ENCODE results near the gene NLRP6.

Gene NLRP6

DNA sequence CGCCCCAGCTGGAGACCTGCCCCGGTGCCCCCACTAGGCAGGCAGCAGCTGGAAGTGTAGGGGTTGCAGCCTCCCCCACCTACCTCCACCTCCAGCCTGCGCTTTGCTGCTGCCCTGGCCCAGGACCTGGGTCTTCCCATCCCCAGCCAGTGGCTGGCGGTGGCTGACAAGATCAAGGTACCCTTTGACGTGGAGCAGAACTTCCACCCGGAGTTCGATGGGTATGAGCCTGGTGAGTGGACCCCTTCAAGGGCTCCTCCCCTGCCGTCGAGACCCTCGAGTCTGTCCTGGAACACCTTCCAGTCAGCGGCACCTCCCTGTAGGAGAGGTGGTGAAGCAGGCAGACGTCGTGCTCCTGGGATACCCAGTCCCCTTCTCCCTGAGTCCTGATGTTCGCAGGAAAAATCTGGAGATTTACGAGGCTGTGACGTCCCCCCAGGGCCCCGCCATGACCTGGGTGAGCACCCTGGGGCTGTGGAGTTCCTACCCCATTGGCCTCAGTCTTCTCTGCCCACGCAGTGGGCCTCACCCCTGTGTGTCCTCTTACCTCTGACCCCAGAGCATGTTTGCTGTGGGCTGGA is 15.2 kb downstream of the NLRP6 start:
- Mint-ChIP-seq H3K9me3 (no peaks in the 10 kb centered on the region), H3K36me3 (no peaks in the 10 kb centered on the region), H3K27me3 (no peaks in the 10 kb centered on the region), H3K4me3 (no peak overlapping the region), H3K4me1 (peaks cover 23% of the 10 kb centered on the region), H3K27ac (no peak overlapping the region)

DNA sequence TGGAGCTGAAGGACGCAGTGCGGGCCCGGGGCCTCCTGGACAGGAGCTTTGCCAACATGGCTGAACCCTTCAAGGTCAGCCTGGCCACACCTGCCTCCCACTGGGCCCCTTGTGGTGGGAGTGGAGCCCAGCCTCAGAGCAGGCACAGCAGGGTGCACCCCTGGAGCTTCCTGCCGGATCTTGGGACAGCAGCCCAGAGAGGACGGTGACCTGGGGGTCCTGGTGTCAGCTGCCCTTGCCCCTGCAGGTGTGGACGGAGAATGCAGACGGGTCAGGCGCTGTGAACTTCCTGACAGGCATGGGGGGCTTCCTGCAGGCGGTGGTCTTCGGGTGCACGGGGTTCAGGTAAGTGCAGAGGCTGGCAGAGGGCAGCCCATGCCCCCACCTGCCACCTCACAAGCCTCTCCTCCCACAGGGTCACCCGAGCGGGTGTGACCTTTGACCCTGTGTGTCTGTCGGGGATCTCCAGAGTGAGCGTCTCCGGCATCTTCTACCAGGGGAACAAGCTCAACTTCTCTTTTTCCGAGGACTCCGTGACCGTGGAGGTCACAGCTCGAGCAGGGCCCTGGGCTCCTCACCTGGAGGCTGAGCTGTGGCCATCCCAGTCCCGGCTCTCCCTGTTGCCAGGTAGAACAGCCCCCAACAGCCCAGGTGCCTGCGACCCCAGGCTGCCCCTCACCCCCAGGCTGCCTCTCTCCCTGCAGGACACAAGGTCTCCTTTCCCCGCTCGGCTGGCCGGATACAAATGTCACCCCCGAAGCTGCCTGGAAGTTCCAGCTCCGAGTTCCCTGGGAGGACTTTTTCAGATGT is 15.8 kb downstream of the NLRP6 start:
- no peak overlapping the region for H3K4me3 Mint-ChIP-seq
- H3K27me3 Mint-ChIP-seq: no peaks in the 10 kb centered on the region
- H3K36me3 Mint-ChIP-seq: no peaks in the 10 kb centered on the region
- no peak overlapping the region for H3K27ac Mint-ChIP-seq
- H3K9me3 Mint-ChIP-seq: no peaks in the 10 kb centered on the region
- H3K4me1 Mint-ChIP-seq: peaks cover 24% of the 10 kb centered on the region

DNA sequence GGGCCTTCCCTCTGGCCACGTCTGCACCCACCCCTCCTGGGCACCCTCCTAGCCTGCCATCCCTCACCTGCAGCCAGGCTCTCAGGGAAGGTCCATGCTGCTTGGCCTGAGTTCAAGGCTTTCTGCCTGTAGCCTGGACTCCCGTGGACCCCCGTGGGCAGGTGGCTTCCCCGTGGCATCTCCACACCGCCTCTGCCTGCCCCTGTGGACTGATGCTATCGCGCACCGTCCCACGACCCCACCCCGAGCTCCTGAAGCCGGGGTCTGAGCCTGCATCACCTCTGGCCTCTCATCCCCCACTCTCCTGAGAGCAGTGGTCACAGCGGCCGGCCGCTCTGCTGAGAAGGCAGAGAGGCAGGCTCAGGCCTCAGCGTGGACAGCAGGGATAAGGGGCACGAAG is 16.6 kb downstream of the NLRP6 start:
- H3K27ac Mint-ChIP-seq: no peak overlapping the region
- H3K4me3 Mint-ChIP-seq: no peak overlapping the region
- H3K9me3 Mint-ChIP-seq: no peaks in the 10 kb centered on the region
- no peaks in the 10 kb centered on the region for H3K27me3 Mint-ChIP-seq
- no peaks in the 10 kb centered on the region for H3K36me3 Mint-ChIP-seq
- peaks cover 24% of the 10 kb centered on the region for H3K4me1 Mint-ChIP-seq

DNA sequence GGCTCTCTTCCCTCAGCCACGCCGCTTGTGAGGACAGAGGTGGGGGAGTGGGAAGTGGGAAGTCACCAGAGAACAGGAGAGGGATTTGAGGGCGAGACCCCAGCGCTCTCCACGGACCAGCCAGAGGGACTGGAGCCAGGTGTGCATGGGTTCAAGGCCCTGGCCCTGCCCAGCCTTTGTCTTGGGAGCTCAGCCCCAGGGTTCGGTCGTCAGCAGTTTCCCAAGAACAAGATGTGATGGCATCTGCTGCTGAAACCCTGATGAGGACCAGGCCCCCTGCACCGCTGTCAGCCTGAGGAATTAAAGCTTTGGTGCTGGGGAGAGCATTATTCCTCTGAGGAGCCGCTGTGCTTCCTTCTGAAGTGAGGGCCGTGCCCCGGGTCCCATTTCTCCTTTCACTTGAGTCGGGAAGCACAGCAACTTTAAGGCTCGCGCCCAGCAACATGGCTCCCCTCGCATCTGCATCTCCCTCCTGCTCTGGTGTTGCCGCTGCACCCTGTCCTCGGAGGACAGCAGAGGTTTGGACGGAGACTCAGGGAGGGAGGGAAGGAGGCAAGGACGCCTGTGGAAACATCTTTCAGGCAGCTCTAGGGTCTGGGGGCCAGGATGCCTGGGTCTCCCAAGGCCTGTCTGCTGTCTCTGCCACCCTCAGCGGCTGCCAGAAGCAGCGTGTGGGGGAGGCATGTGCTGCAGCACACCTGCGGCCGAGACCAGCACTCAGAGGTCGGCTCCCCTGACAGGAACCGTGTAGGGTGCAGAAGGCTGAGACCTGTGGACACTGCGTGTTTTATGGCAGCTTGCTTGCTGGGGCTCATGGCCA is 17.4 kb downstream of the NLRP6 start:
- Mint-ChIP-seq H3K4me3 (no peak overlapping the region), H3K27me3 (no peaks in the 10 kb centered on the region), H3K9me3 (no peaks in the 10 kb centered on the region), H3K4me1 (peaks cover 30% of the 10 kb centered on the region), H3K36me3 (no peaks in the 10 kb centered on the region), H3K27ac (no peak overlapping the region)

DNA sequence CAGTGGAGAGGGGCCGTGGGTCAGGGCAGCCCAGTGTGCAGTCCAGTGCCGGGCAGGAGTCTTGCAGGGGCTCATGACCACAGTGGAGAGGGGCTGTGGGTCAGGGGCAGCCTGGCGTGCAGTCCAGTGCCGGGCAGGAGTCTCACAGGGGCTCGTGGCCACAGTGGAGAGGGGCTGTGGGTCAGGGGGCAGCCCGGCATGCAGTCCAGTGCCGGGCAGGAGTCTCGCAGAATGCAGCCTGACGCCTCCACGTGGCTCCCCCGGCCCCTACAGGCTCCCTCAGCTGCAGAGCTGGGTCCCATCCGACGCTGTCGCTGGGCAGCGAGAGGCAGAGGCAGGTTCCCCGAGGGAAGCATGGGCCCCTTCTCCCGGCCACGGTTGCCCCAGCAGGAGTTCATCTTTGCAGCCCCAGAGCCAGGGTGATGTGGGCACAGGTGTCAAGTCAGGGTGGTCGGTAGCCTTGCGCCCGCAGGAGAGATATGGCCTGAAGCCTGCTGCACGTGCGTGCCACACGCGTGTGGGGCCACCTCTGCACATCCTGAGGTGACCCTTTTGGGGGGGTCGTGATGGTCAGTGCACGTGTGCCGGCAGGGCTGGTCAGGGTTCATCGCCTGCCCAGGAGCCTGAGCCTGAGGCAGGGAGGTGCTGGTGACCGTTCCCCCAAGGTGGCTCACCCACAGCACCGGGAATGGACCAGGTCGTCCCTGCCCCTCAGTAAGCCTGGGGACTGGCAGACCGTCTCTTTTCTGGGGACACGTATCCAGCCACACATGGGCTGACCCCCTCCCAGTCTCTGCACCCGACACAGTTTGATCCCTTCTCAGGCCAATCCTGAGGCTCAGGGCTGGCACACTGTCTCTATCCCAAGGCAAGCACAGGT is 18.2 kb downstream of the NLRP6 start:
- H3K36me3 Mint-ChIP-seq: no peaks in the 10 kb centered on the region
- no peaks in the 10 kb centered on the region for H3K9me3 Mint-ChIP-seq
- H3K4me3 Mint-ChIP-seq: no peak overlapping the region
- peaks cover 31% of the 10 kb centered on the region for H3K4me1 Mint-ChIP-seq
- peaks cover 1% of the 10 kb centered on the region for H3K27me3 Mint-ChIP-seq
- H3K27ac Mint-ChIP-seq: no peak overlapping the region

DNA sequence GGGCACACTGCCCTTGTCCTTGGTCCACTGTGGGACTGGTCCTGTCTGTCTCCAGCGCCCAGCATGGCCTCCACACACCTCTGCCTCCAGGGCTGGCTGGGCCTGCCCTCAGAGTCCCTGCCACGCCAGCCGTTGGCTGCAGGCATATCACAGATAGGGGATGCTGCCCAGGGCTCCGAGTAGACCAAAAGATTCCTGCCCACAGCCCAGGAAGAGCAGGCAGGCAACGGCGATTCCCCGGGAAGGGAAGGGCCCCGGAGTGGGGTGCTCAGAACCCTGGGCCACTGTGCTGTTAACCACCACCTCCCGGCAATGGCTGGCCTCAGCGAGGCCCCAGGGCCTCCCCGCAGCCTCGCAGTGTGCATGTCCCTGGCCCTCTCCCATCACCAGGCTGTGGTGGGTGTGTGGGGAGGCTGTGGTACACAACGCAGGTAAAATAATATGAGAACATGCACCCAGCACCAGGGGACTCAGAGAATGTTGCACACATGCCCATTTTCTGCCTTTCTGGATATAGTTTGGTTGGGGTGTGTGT is 18.9 kb downstream of the NLRP6 start:
- Mint-ChIP-seq H3K4me1 (peaks cover 28% of the 10 kb centered on the region), H3K27ac (peak overlapping the region; percentile 25), H3K4me3 (no peak overlapping the region), H3K27me3 (peaks cover 1% of the 10 kb centered on the region), H3K9me3 (no peaks in the 10 kb centered on the region), H3K36me3 (no peaks in the 10 kb centered on the region)

DNA sequence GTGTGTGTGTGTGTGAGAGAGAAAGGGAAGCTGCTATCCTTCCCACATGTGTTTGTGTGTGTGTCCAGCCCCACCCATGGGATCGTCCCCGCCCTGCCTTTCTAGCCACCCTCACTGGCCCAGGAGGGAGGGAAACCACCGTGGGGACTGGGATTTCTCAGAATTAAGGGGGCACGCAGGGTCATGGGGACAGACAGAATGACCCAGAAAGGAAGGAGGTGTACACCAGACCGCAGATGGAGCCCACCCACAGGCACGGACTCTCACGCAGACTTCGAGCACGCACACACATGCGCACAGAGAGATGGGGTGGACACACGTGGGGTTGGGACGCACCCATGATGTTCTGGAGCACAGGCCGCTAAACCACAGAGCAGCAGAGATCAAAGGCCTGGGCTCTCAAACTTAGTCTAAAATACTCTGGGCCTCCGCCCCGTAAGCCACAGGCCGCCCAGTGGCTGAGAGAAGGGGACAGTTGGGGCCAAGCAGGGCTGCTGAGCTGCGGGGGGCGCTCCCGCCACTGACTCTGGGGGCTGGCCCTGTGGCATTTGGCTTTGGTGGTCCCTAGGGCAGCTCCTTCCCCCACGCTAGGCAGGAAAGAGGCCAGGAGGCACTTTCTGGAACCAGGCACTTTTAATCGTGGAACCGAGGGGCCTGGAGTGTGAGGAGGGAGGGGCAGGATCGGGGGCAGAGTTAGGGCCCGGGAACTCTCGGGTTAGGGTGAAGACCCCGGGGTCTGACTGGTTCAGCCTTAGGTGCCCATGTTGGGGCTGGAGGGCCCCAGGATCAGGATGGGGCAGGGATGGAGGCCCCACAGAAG is 19.6 kb downstream of the NLRP6 start:
- peaks cover 29% of the 10 kb centered on the region for H3K4me1 Mint-ChIP-seq
- H3K36me3 Mint-ChIP-seq: no peaks in the 10 kb centered on the region
- H3K27me3 Mint-ChIP-seq: peaks cover 1% of the 10 kb centered on the region
- no peaks in the 10 kb centered on the region for H3K9me3 Mint-ChIP-seq
- no peak overlapping the region for H3K4me3 Mint-ChIP-seq
- H3K27ac Mint-ChIP-seq: peak overlapping the region; percentile 25

DNA sequence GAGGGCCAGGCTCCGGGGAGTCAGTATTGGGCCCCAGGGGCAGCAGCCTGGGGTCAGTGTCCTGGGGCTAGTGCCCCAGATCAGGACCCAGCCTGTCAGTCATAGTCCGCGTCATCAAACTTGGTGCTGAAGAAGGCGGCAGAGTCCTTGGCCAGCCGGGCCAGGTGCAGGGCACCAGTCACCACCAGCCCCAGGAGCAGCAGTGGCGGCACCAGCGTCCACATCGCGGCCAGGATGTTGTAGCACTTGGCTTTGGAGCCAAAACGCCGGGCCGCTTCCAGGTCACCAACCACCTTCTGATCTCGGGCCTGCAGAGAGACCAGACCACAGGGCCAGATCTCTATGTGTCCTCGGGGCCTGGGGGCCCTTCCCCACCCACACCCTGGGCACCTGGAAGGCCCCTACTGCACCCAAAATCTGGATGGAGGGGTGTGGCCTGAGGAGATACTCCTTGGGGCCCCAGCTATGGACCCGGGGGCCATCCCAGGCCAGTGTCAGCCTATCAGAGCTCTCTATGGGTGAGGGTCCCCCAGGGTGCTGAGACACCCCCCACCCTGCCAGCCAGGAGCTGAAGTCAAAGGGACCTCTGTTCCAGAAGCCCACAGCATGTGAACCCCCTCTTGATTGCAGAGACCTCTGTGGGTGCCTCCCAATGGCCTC is 20.3 kb downstream of the NLRP6 start:
- no peak overlapping the region for H3K27ac Mint-ChIP-seq
- H3K4me3 Mint-ChIP-seq: no peak overlapping the region
- peaks cover 37% of the 10 kb centered on the region for H3K4me1 Mint-ChIP-seq
- H3K36me3 Mint-ChIP-seq: no peaks in the 10 kb centered on the region
- no peaks in the 10 kb centered on the region for H3K9me3 Mint-ChIP-seq
- peaks cover 3% of the 10 kb centered on the region for H3K27me3 Mint-ChIP-seq

DNA sequence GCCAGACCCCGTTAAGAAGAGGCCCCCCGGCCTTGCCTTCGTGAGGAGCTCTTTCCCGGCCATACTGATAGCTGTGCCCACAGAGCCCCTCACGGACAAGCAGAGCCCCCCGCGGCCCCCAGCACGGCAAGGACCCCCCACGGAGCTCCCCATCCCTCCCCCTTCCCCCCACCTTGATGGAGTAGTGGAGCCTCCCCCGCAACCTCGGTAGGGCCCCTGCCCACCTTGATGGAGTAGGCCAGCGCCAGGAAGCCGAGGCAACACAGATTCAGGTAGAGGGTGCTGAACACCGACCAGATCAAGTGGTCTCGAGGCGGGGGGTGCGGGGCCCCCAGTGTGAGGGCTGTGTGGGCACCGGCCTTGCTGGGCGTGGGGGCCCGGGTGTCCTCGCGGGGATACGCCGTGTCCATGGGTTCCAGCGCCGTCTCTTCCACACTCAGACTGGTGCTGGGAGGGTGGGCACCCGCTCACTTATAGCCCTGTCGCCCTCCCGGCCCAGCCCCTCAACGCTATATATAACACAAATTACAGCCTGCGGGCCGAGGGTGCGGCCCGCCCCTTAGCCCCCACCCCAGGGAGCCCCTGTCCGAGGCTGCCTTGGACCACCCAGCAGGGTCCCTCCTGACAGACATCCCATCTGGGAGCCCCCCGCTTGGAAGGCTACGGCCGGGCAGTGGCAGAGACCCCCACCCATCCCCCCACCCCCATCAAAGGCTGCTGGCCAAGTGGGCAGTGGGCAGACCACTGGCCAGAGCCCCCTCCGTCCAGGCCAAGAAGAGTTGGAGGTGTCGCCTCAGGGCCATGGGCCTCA is 21.1 kb downstream of the NLRP6 start, which contains the start of gene IFITM5:
IFITM5 (minus strand) TSS at position 446 of the 811 bp plus-strand sequence; CDS start at position 410, 36 bp downstream.
- H3K27ac Mint-ChIP-seq: no peak within 1 kb of the TSS
- H3K4me1 Mint-ChIP-seq: peaks cover 40% of the 10 kb centered on the region
- H3K4me3 Mint-ChIP-seq: no peak within 1 kb of the TSS
- H3K36me3 Mint-ChIP-seq: no peaks in the 10 kb centered on the region
- H3K9me3 Mint-ChIP-seq: no peaks in the 10 kb centered on the region
- H3K27me3 Mint-ChIP-seq: peaks cover 3% of the 10 kb centered on the region

DNA sequence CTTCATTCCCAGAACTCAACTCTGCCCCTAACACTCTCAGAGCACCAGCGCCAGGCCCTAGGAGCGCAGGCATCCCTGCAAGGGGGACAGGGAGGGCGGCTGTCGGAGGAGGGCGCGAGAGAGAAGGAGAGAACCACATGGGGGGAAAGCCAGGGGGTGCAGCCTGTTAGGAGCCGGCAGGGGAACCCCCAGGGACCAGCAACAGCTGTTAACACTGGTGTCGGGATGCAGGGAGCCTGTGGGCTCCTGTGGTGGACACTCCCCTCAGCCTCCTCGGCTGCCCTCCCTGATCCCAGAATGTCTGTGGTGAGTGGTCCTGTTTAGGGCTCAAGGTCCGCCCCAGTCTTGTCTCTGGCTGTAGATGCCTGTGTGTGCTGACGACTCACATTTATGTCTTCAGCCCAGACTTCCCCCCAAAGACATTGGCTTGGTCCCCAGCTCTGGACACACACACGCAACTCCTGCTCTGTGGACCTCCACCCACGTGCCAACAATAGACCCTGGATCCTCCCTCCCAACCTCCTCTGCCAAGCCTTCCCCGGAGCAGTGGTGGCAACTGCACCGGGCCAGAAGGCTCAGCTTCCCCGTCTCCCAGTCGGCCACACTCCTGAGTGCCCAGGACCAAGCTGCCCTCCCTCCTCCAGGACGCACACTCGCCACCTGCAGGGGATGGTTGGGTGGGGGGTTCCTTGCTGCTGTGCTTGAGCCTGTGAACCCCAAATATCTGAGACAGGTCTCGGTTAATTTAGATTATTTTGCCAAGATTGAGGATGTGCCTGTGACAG is 21.9 kb downstream of the NLRP6 start:
- H3K27me3 Mint-ChIP-seq: peaks cover 3% of the 10 kb centered on the region
- no peak overlapping the region for H3K27ac Mint-ChIP-seq
- no peaks in the 10 kb centered on the region for H3K36me3 Mint-ChIP-seq
- H3K4me1 Mint-ChIP-seq: peaks cover 44% of the 10 kb centered on the region
- H3K4me3 Mint-ChIP-seq: no peak overlapping the region
- H3K9me3 Mint-ChIP-seq: no peaks in the 10 kb centered on the region

DNA sequence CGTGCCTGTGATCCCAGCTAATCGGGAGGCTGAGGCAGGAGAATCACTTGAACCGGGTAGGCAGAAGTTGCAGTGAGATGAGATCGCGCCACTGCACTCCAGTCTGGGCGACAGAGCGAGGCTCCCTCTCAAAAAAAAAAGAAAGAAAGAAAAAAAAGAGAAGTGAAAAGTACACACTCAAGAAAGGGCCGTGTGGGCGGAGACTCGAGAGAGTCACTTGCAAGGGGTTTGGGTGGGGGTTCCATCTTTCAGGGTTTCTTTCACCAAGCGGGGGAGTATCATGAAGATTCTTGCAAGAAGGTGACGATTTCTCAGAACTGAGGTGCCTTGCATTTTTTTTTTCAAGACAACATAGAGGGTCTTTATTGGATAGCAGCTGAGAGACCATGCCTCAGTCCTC is 25.2 kb downstream of the NLRP6 start:
- Mint-ChIP-seq H3K9me3 (no peaks in the 10 kb centered on the region), H3K4me3 (no peak overlapping the region), H3K36me3 (no peaks in the 10 kb centered on the region), H3K27ac (no peak overlapping the region), H3K4me1 (peaks cover 54% of the 10 kb centered on the region), H3K27me3 (peaks cover 3% of the 10 kb centered on the region)

DNA sequence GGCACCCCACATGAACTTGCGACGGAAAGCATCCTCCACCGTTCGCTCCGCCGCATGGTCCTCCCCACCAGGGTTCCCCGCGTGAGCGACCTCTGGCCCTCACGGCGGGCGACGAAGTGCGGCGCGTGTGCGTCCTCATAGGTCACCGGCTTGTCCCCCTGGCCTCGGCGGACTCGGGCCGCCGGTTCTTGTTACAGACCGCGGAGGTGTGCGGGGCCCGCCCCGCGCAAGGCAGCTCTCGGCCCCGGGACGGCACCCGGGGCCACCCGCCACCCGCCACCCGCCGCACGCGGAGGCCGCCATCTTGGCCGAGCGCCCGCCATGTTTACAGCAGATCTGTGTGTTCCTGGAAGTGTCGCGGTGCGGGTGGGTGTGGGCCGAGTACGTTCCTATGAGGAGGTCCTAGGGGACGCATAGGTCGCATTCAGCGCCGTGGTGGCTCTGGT is 25.9 kb downstream of the NLRP6 start:
- no peaks in the 10 kb centered on the region for H3K36me3 Mint-ChIP-seq

More for the DNA sequence above, 25.9 kb downstream of the NLRP6 start:
- Mint-ChIP-seq H3K4me3 (no peak overlapping the region), H3K27ac (no peak overlapping the region), H3K27me3 (peaks cover 3% of the 10 kb centered on the region), H3K4me1 (peaks cover 55% of the 10 kb centered on the region), H3K9me3 (no peaks in the 10 kb centered on the region)

All from activated naive CD4-positive, alpha-beta T cell treated with anti-CD3 and anti-CD28 coated beads, Interleukin-2, amount 50 U/mL, for 24 hours (primary cell).